ENCODE measurements around the gene ATG7.
A peak's percentile ranks its signal among the peaks of the same experiment; 100 is the strongest.

ATG7 gene

GRCh38 chr3:11226042-11226370 lies 46.2 kb upstream of the ATG7 start:
- Histone ChIP-seq H3K9ac (ENCODE audit: low read depth, low read length, poor library complexity) (no peak overlapping the region), H2BK15ac (ENCODE audit: low read length) (no peak overlapping the region), H2BK120ac (ENCODE audit: low read depth, low read length) (no peak overlapping the region), H3K9me3 (replicated peaks in 1 of 2; ENCODE audit: control insufficient read depth in 2 of 2, insufficient read depth in 1 of 2, low read depth in 1 of 2, low read length in 2 of 2) (peaks cover 0 to 1% of the 10 kb centered on the region in 2 donors), H3K27me3 (ENCODE audit: control insufficient read depth in 3 of 3, insufficient read depth in 3 of 3, low read depth in 1 of 3, low read length in 3 of 3) (no peaks in the 10 kb centered on the region), H3K4me3 (ENCODE audit: low read length in 2 of 2) (no peak overlapping the region), H3K4me2 (ENCODE audit: insufficient read depth, low read length, poor library complexity, severe bottlenecking) (no peak overlapping the region), H2BK12ac (ENCODE audit: low read length) (no peak overlapping the region), H4K8ac (ENCODE audit: low read depth, low read length) (no peak overlapping the region), H3K36me3 (replicated peaks in 1 of 2; ENCODE audit: control insufficient read depth in 2 of 2, insufficient read depth in 2 of 2, low read length in 2 of 2) (no peaks in the 10 kb centered on the region), H3K79me1 (ENCODE audit: low read depth, low read length) (no peaks in the 10 kb centered on the region), H3K27ac (replicated peaks; ENCODE audit: low read length) (no peak overlapping the region), H3K4me1 (ENCODE audit: control insufficient read depth in 2 of 2, insufficient read depth in 1 of 2, low read depth in 1 of 2, low read length in 2 of 2) (no peaks in the 10 kb centered on the region), H3K18ac (ENCODE audit: low read length) (no peak overlapping the region), H2BK5ac (ENCODE audit: low read length) (no peak overlapping the region), H2AK5ac (ENCODE audit: low read depth, low read length) (no peak overlapping the region), H3K4ac (ENCODE audit: low read length) (no peak overlapping the region), H4K91ac (ENCODE audit: low read depth, low read length, poor library complexity) (no peak overlapping the region), H2AFZ (ENCODE audit: low read length) (peak overlapping the region; percentile 27), H3K23ac (ENCODE audit: low read depth, low read length, poor library complexity) (no peak overlapping the region), H3K14ac (ENCODE audit: low read length) (no peak overlapping the region)
- no peak for DNase-seq (ENCODE audit: low spot score)
- WGBS, 2 donors (ENCODE audit: extremely low coverage in 2 of 2, insufficient read length in 2 of 2, insufficient replicate concordance in 1 of 2): no CpG with 5 or more reads among the region's 6 CpGs

GRCh38 chr3:11228041-11228440 lies 44.2 kb upstream of the ATG7 start:
- Histone ChIP-seq H3K79me1 (ENCODE audit: low read depth, low read length) (no peaks in the 10 kb centered on the region), H3K4me1 (ENCODE audit: control insufficient read depth in 2 of 2, insufficient read depth in 1 of 2, low read depth in 1 of 2, low read length in 2 of 2) (no peaks in the 10 kb centered on the region), H3K4ac (ENCODE audit: low read length) (no peak overlapping the region), H3K4me3 (ENCODE audit: low read length in 2 of 2) (no peak overlapping the region), H2BK12ac (ENCODE audit: low read length) (no peak overlapping the region), H3K18ac (ENCODE audit: low read length) (no peak overlapping the region), H4K91ac (ENCODE audit: low read depth, low read length, poor library complexity) (no peak overlapping the region), H2AK5ac (ENCODE audit: low read depth, low read length) (no peak overlapping the region), H4K8ac (ENCODE audit: low read depth, low read length) (no peak overlapping the region), H3K23ac (ENCODE audit: low read depth, low read length, poor library complexity) (no peak overlapping the region), H2BK120ac (ENCODE audit: low read depth, low read length) (no peak overlapping the region), H3K9me3 (replicated peaks in 1 of 2; ENCODE audit: control insufficient read depth in 2 of 2, insufficient read depth in 1 of 2, low read depth in 1 of 2, low read length in 2 of 2) (peaks cover 0 to 1% of the 10 kb centered on the region in 2 donors), H3K27ac (replicated peaks; ENCODE audit: low read length) (no peak overlapping the region), H3K4me2 (ENCODE audit: insufficient read depth, low read length, poor library complexity, severe bottlenecking) (no peak overlapping the region), H3K14ac (ENCODE audit: low read length) (no peak overlapping the region), H3K27me3 (ENCODE audit: control insufficient read depth in 3 of 3, insufficient read depth in 3 of 3, low read depth in 1 of 3, low read length in 3 of 3) (no peaks in the 10 kb centered on the region), H3K36me3 (replicated peaks in 1 of 2; ENCODE audit: control insufficient read depth in 2 of 2, insufficient read depth in 2 of 2, low read length in 2 of 2) (no peaks in the 10 kb centered on the region), H2BK5ac (ENCODE audit: low read length) (no peak overlapping the region), H2AFZ (ENCODE audit: low read length) (no peak overlapping the region), H3K9ac (ENCODE audit: low read depth, low read length, poor library complexity) (no peak overlapping the region), H2BK15ac (ENCODE audit: low read length) (no peak overlapping the region)
- WGBS, 2 donors (ENCODE audit: extremely low coverage in 2 of 2, insufficient read length in 2 of 2, insufficient replicate concordance in 1 of 2): no CpG with 5 or more reads among the region's 4 CpGs
- DNase-seq (ENCODE audit: low spot score): no peak

GRCh38 chr3:11230125-11230524 lies 42.1 kb upstream of the ATG7 start:
- no peak overlapping the region for H2BK120ac ChIP-seq (ENCODE audit: low read depth, low read length)
- peaks cover 0 to 1% of the 10 kb centered on the region in 2 donors for H3K9me3 ChIP-seq (replicated peaks in 1 of 2; ENCODE audit: control insufficient read depth in 2 of 2, insufficient read depth in 1 of 2, low read depth in 1 of 2, low read length in 2 of 2)
- H3K4me3 ChIP-seq (ENCODE audit: low read length in 2 of 2): no peak overlapping the region
- no peak overlapping the region for H2BK15ac ChIP-seq (ENCODE audit: low read length)
- no peak overlapping the region for H4K91ac ChIP-seq (ENCODE audit: low read depth, low read length, poor library complexity)
- H2BK12ac ChIP-seq (ENCODE audit: low read length): no peak overlapping the region
- H3K23ac ChIP-seq (ENCODE audit: low read depth, low read length, poor library complexity): no peak overlapping the region
- no peak overlapping the region for H3K27ac ChIP-seq (replicated peaks; ENCODE audit: low read length)
- H4K8ac ChIP-seq (ENCODE audit: low read depth, low read length): no peak overlapping the region
- H3K27me3 ChIP-seq (ENCODE audit: control insufficient read depth in 3 of 3, insufficient read depth in 3 of 3, low read depth in 1 of 3, low read length in 3 of 3): no peaks in the 10 kb centered on the region
- no peak overlapping the region for H2BK5ac ChIP-seq (ENCODE audit: low read length)
- no peaks in the 10 kb centered on the region for H3K79me1 ChIP-seq (ENCODE audit: low read depth, low read length)
- H3K4me1 ChIP-seq (ENCODE audit: control insufficient read depth in 2 of 2, insufficient read depth in 1 of 2, low read depth in 1 of 2, low read length in 2 of 2): no peaks in the 10 kb centered on the region
- H3K9ac ChIP-seq (ENCODE audit: low read depth, low read length, poor library complexity): no peak overlapping the region
- no peak overlapping the region for H3K4ac ChIP-seq (ENCODE audit: low read length)
- no peak overlapping the region for H3K14ac ChIP-seq (ENCODE audit: low read length)
- H2AK5ac ChIP-seq (ENCODE audit: low read depth, low read length): no peak overlapping the region
- no CpG with 5 or more reads among the region's 4 CpGs for WGBS, 2 donors (ENCODE audit: extremely low coverage in 2 of 2, insufficient read length in 2 of 2, insufficient replicate concordance in 1 of 2)
- H3K36me3 ChIP-seq (replicated peaks in 1 of 2; ENCODE audit: control insufficient read depth in 2 of 2, insufficient read depth in 2 of 2, low read length in 2 of 2): no peaks in the 10 kb centered on the region
- no peak overlapping the region for H3K4me2 ChIP-seq (ENCODE audit: insufficient read depth, low read length, poor library complexity, severe bottlenecking)
- no peak for DNase-seq (ENCODE audit: low spot score)
- no peak overlapping the region for H2AFZ ChIP-seq (ENCODE audit: low read length)
- no peak overlapping the region for H3K18ac ChIP-seq (ENCODE audit: low read length)

- H2BK12ac ChIP-seq (ENCODE audit: low read length): no peak overlapping the region
- DNase-seq (ENCODE audit: low spot score): no peak
- H2BK5ac ChIP-seq (ENCODE audit: low read length): no peak overlapping the region
- no peaks in the 10 kb centered on the region for H3K27me3 ChIP-seq (ENCODE audit: control insufficient read depth in 3 of 3, insufficient read depth in 3 of 3, low read depth in 1 of 3, low read length in 3 of 3)
- H2BK120ac ChIP-seq (ENCODE audit: low read depth, low read length): no peak overlapping the region
- H4K8ac ChIP-seq (ENCODE audit: low read depth, low read length): no peak overlapping the region
- peaks cover 0 to 1% of the 10 kb centered on the region in 2 donors for H3K9me3 ChIP-seq (replicated peaks in 1 of 2; ENCODE audit: control insufficient read depth in 2 of 2, insufficient read depth in 1 of 2, low read depth in 1 of 2, low read length in 2 of 2)
- no peaks in the 10 kb centered on the region for H3K36me3 ChIP-seq (replicated peaks in 1 of 2; ENCODE audit: control insufficient read depth in 2 of 2, insufficient read depth in 2 of 2, low read length in 2 of 2)
- H3K79me1 ChIP-seq (ENCODE audit: low read depth, low read length): no peaks in the 10 kb centered on the region
- H3K4ac ChIP-seq (ENCODE audit: low read length): no peak overlapping the region
- no peak overlapping the region for H3K18ac ChIP-seq (ENCODE audit: low read length)
- no peak overlapping the region for H3K4me2 ChIP-seq (ENCODE audit: insufficient read depth, low read length, poor library complexity, severe bottlenecking)
- H2AK5ac ChIP-seq (ENCODE audit: low read depth, low read length): no peak overlapping the region
- no peak overlapping the region for H3K27ac ChIP-seq (replicated peaks; ENCODE audit: low read length)
- WGBS, 2 donors (ENCODE audit: extremely low coverage in 2 of 2, insufficient read length in 2 of 2, insufficient replicate concordance in 1 of 2): no CpG with 5 or more reads among the region's 3 CpGs
- H3K23ac ChIP-seq (ENCODE audit: low read depth, low read length, poor library complexity): no peak overlapping the region
- no peak overlapping the region for H2BK15ac ChIP-seq (ENCODE audit: low read length)
- H4K91ac ChIP-seq (ENCODE audit: low read depth, low read length, poor library complexity): no peak overlapping the region
- no peak overlapping the region for H3K9ac ChIP-seq (ENCODE audit: low read depth, low read length, poor library complexity)
- no peaks in the 10 kb centered on the region for H3K4me1 ChIP-seq (ENCODE audit: control insufficient read depth in 2 of 2, insufficient read depth in 1 of 2, low read depth in 1 of 2, low read length in 2 of 2)
- H3K14ac ChIP-seq (ENCODE audit: low read length): no peak overlapping the region
- H3K4me3 ChIP-seq (ENCODE audit: low read length in 2 of 2): no peak overlapping the region
- no peak overlapping the region for H2AFZ ChIP-seq (ENCODE audit: low read length)
Observed at GRCh38 chr3:11230832-11231231, 41.4 kb upstream of the ATG7 start.
